MCF 10A (cell line): Measurements from ENCODE around the gene ZFHX3. TPM values are rescaled to one million over a fixed set of nuclear protein-coding genes. Genes with fewer than 3 reads are reported as not detected.
A peak's percentile ranks its signal among the peaks of the same experiment; 100 is the strongest.

Experiments
- BruUV-seq: library from RNA; stranded (reverse); fragments of 400-500 nt; replicated peaks from 2 replicates; lab custom pipeline; 2021; lab: Mats Ljungman, UMichigan
- CTCF ChIA-PET: fragments of 300-600 bp; sonication (Branson Sonifier 250); formaldehyde crosslinking; extraction: SDS; loops from one replicate; lab custom pipeline; 2021; ENCODE audit warnings: antibody characterized with exemption, inconsistent platforms; lab: Yijun Ruan, JAX
- POLR2A ChIA-PET: fragments of 300-600, 350-650 bp; sonication (Branson Sonifier 250); formaldehyde crosslinking; extraction: SDS; loops from one replicate; lab custom pipeline; 2020; ENCODE audit warnings: antibody characterized with exemption, inconsistent platforms; lab: Yijun Ruan, JAX
- DNase-seq: peaks from one replicate; pipeline ENCODE4 v3.0.0-alpha.2; 2018; ENCODE audit not compliant: unreplicated experiment
- H3K27ac Mint-ChIP-seq: one replicate; pipeline ENCODE4 v1.8.0; 2022; ENCODE audit warnings: mild to moderate bottlenecking, low read depth, mixed read lengths; ENCODE audit not compliant: unreplicated experiment
- H3K27me3 Mint-ChIP-seq: one replicate; pipeline ENCODE4 v1.8.0; 2022; ENCODE audit warnings: mixed read lengths; ENCODE audit not compliant: insufficient read depth, unreplicated experiment
- H3K36me3 Mint-ChIP-seq: one replicate; pipeline ENCODE4 v1.8.0; 2022; ENCODE audit warnings: mild to moderate bottlenecking, moderate library complexity, mixed read lengths; ENCODE audit not compliant: insufficient read depth, unreplicated experiment
- H3K4me1 Mint-ChIP-seq: one replicate; pipeline ENCODE4 v1.8.0; 2022; ENCODE audit warnings: mixed read lengths; ENCODE audit not compliant: insufficient read depth, unreplicated experiment
- H3K4me3 Mint-ChIP-seq: one replicate; pipeline ENCODE4 v1.8.0; 2022; ENCODE audit warnings: mild to moderate bottlenecking, moderate library complexity, mixed read lengths; ENCODE audit not compliant: unreplicated experiment
- H3K9me3 Mint-ChIP-seq: one replicate; pipeline ENCODE4 v1.8.0; 2022; ENCODE audit warnings: mixed read lengths; ENCODE audit not compliant: unreplicated experiment
- intact Hi-C: fragments of 100-400 bp; cut with micrococcal nuclease; formaldehyde crosslinking; loops from 2 replicates; pipeline ENCODE4 v1.14.1; 2022
- total RNA-seq: library from RNA; stranded (reverse); gene quantifications from 2 replicates; pipeline ENCODE4 v1.2.3, GENCODE V29; 2022
- TF ChIP-seq, protein P1 (sequence below): fragments of 200-600 bp; IDR thresholded peaks from one replicate; pipeline ENCODE4 v1.8.0; 2022; ENCODE audit warnings: antibody characterized with exemption, mild to moderate bottlenecking; ENCODE audit not compliant: unreplicated experiment

The ZFHX3 gene
- total RNA-seq, 1 experiment from 2014 or later = 27.4 TPM

DNA sequence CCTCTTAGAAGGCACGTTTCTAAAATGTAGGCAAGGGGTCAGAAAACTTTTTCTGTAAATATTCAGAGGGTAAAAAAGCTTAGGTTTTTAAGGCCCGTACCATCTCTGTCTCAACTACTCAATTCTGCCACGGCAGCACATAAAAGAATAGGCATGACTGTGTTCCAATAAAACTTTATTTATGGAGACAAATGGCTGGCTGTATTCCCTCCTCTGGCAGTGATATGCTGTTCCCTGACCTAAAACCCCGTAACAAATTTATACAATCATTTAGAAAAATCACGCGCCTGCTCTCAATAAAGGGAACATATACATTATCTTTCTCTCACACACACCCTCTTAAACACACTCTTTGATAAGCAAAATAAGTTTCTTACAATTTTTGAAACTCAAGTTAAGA, 138.7 kb downstream of the ZFHX3 start:
- Mint-ChIP-seq H3K9me3 (no peaks in the 10 kb centered on the region), H3K4me1 (peaks cover 18% of the 10 kb centered on the region), H3K4me3 (no peak overlapping the region), H3K36me3 (peaks cover 3% of the 10 kb centered on the region), H3K27me3 (no peaks in the 10 kb centered on the region), H3K27ac (no peak overlapping the region)
- ChIA-PET POLR2A (no interaction called here), CTCF (interaction anchor here (0.5 to 2.7 kb wide), 4 partner anchors 13 to 594 kb away, joined by 3 to 7 read pairs (median 3); no protein-coding TSS in a partner anchor)
- no TSS peak for BruUV-seq
- DNase-seq = no peak
- intact Hi-C loops = no loop called here
- TF ChIP-seq, protein P1, sequence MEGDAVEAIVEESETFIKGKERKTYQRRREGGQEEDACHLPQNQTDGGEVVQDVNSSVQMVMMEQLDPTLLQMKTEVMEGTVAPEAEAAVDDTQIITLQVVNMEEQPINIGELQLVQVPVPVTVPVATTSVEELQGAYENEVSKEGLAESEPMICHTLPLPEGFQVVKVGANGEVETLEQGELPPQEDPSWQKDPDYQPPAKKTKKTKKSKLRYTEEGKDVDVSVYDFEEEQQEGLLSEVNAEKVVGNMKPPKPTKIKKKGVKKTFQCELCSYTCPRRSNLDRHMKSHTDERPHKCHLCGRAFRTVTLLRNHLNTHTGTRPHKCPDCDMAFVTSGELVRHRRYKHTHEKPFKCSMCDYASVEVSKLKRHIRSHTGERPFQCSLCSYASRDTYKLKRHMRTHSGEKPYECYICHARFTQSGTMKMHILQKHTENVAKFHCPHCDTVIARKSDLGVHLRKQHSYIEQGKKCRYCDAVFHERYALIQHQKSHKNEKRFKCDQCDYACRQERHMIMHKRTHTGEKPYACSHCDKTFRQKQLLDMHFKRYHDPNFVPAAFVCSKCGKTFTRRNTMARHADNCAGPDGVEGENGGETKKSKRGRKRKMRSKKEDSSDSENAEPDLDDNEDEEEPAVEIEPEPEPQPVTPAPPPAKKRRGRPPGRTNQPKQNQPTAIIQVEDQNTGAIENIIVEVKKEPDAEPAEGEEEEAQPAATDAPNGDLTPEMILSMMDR = no peak

DNA sequence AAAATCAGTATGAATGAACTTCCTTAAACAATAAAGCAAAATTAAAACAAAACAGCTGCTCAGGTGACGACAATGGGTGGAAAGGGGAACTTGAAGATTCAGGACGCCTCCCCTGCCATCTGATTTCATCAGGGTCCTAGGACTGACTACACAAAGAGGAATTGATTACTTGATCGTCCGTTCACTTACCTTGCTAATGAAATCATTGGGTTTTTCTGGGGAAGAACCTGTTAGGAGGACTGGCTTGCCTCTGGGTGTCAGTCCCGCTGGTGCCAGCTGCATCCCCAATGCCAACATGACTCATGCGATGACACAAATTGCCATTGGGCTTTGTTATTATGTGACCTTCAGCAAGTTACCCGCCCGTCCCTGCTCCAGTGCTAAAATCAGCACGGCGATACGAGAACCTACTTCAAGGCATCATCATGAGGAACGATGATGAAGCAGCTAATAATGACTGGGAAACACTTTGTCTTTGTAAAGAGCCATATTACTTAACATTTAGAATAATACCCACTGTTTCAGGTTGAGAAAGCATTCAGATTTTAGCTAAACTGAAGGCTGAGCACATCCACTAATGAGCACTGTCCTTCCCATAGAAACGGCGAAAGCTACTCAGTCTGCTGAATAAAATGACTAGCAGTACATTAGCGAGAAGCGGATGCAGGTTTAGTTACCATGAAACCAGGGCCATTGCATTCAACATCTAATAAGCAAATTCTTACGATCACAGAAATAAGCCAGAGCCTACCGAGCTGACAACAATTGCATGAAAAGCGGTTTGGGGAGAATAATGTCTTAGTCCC, 139.4 kb downstream of the ZFHX3 start:
- no peak overlapping the region for H3K4me3 Mint-ChIP-seq

DNA sequence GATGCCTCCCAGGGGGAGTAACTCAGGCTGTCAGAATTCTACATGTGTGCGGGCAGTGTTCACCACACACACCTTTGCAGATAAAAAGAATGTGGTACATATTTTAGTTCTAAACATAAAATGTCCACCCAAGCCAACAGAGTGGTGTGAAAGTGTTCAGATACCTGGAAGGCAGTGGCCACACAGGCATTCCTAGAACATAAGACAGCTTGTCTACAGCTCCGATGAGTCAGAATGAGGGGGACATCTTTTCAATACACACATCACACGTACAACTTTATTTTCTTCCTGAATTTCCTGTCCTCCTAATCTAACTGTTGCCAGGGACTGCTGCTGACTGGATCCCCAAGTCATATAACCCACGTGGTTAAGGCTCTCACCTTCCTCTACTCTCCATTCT, 142.3 kb downstream of the ZFHX3 start:
- Mint-ChIP-seq H3K27ac (no peak overlapping the region), H3K4me1 (peaks cover 18% of the 10 kb centered on the region)
- BruUV-seq = no TSS peak

More for the DNA sequence above, 139.4 kb downstream of the ZFHX3 start:
- ChIA-PET POLR2A (no interaction called here), CTCF (interaction anchor here (0.5 to 2.7 kb wide), 5 partner anchors 12 to 595 kb away, joined by 3 to 7 read pairs (median 3); no protein-coding TSS in a partner anchor)
- peaks cover 18% of the 10 kb centered on the region for H3K4me1 Mint-ChIP-seq
- no peaks in the 10 kb centered on the region for H3K9me3 Mint-ChIP-seq
- H3K27ac Mint-ChIP-seq = no peak overlapping the region
- H3K36me3 Mint-ChIP-seq = no peaks in the 10 kb centered on the region
- intact Hi-C loops = no loop called here
- H3K27me3 Mint-ChIP-seq = no peaks in the 10 kb centered on the region
- no TSS peak for BruUV-seq
- peak; percentile 39 for DNase-seq
- TF ChIP-seq, protein P1 = no peak

DNA sequence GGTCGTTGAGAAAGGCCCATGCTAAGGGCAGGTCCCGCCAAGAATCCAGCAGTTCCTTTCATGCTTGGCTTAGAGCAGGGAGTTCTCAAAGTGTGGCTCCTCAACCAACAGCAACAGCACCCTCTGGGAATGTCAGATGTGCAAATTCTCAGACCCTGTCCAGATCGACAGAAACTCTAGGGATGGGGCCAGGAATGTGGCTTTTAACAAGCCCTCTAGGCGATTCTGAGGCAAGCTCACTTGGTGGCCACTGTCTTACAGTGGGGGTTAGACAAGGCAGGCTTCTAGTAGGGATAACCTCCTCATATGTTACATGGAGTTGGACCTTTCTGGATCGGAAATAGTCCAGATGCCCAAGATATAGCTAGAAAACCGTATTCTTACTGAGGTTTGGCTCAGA, 144.8 kb downstream of the ZFHX3 start:
- peaks cover 15% of the 10 kb centered on the region for H3K4me1 Mint-ChIP-seq
- no peak for DNase-seq
- TF ChIP-seq, protein P1 = no peak
- intact Hi-C loops = no loop called here
- ChIA-PET CTCF (interaction anchor here (0.7 to 1.2 kb wide), 2 partner anchors 11 to 71 kb away, joined by 3 read pairs; no protein-coding TSS in a partner anchor), POLR2A (no interaction called here)
- no peaks in the 10 kb centered on the region for H3K27me3 Mint-ChIP-seq
- no peak overlapping the region for H3K27ac Mint-ChIP-seq
- H3K9me3 Mint-ChIP-seq = no peaks in the 10 kb centered on the region
- H3K4me3 Mint-ChIP-seq = no peak overlapping the region
- BruUV-seq = no TSS peak
- peaks cover 16% of the 10 kb centered on the region for H3K36me3 Mint-ChIP-seq

More for the DNA sequence above, 142.3 kb downstream of the ZFHX3 start:
- no peaks in the 10 kb centered on the region for H3K9me3 Mint-ChIP-seq
- TF ChIP-seq, protein P1 = no peak
- ChIA-PET POLR2A (no interaction called here), CTCF (no interaction called here)
- peak; percentile 23 for DNase-seq
- intact Hi-C loops = no loop called here
- no peak overlapping the region for H3K4me3 Mint-ChIP-seq
- H3K27me3 Mint-ChIP-seq = no peaks in the 10 kb centered on the region
- H3K36me3 Mint-ChIP-seq = peaks cover 10% of the 10 kb centered on the region
